ENCODE measurements around the gene THOP1. TPM values are rescaled to one million over a fixed set of nuclear protein-coding genes. Genes with fewer than 3 reads are reported as not detected.

THOP1 gene
- total and polyA plus RNA-seq, 7 donors: 23.2 to 97.0 (median 39.8) TPM

GRCh38 chr19:2796659-2797266 is 11.5 kb downstream of the THOP1 start:
- no peak for DNase-seq
- Histone ChIP-seq H3K9me3 (no peaks in the 10 kb centered on the region), H3K4me1 (no peaks in the 10 kb centered on the region), H3K36me3 (peaks cover 0 to 67% (median 13%) of the 10 kb centered on the region in 4 donors), H3K27ac (no peak overlapping the region), H3K27me3 (no peaks in the 10 kb centered on the region), H3K4me3 (no peak overlapping the region)
- 96% methylated on average over 23 of the region's 23 CpGs for WGBS, 2 donors
- intact Hi-C loops (cut with DNase I): no loop called here
- TF ChIP-seq POLR2AphosphoS5 (IDR thresholded peaks at IDR 0.05) (no peak), CTCF (IDR thresholded peaks at IDR 0.05) (no peak), EP300 (IDR thresholded peaks at IDR 0.05) (no peak), POLR2A (IDR thresholded peaks at IDR 0.05) (no peak)

DNA sequence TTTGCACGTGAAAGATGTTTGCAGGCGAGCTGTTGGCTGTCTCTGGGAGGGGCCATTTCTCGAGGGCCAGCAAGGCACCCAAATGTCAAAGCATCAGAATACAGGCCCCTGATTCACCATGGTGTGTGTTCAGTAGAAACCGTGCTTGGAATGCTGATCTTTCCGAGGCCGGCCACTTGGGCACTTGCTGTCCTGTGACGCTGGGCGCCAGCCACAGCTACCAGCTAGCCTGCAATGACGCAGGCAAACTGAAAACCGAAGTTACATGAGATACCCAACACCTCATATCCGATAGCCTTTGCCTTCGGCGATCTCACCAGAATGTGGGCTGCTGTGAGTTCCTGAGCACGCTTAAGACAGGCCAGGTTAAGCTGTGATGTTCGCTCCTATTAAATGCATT is 12.0 kb downstream of the THOP1 start:
- Histone ChIP-seq H3K27me3 (no peaks in the 10 kb centered on the region), H3K36me3 (peaks cover 0 to 64% (median 13%) of the 10 kb centered on the region in 4 donors), H3K9me3 (no peaks in the 10 kb centered on the region), H3K4me3 (no peak overlapping the region), H3K27ac (no peak overlapping the region), H3K4me1 (no peaks in the 10 kb centered on the region)
- WGBS, 2 donors: 97% methylated on average over 15 of the region's 15 CpGs
- no peak for DNase-seq
- intact Hi-C loops (cut with DNase I): no loop called here
- TF ChIP-seq CTCF (IDR thresholded peaks at IDR 0.05) (no peak), POLR2A (IDR thresholded peaks at IDR 0.05) (no peak), EP300 (IDR thresholded peaks at IDR 0.05) (no peak), POLR2AphosphoS5 (IDR thresholded peaks at IDR 0.05) (no peak)

DNA sequence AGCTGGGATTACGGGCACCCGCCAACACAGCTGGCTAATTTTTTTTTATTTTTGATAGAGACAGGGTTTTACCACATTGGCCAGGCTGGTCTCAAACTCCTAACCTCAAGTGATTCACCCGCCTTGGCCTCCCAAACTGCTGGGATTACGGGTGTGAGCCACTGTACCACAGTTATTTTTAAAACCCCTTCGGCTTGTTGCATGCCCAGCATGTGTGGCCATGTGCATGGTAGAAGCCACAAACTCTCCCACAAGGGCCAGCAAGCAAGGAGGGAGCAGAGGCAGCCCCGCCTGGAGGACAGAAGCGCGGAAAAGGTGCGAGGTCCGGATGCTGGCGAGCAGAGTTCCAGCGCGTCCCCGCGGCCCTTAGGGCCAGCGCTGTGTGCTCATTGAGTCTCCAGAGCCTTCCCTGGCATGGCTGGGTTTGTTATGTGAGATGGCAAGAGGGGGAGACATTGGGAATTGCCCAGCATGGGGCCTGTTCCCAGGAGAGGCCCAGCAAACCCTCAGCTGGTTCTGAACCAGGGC is 12.9 kb downstream of the THOP1 start:
- no peak for DNase-seq
- 96 to 97% methylated on average over 16 of the region's 16 CpGs for WGBS, 2 donors
- no peak overlapping the region for H3K27ac ChIP-seq
- intact Hi-C loops (cut with DNase I): no loop called here
- no peaks in the 10 kb centered on the region for H3K4me1 ChIP-seq
- peaks cover 0 to 71% (median 13%) of the 10 kb centered on the region in 4 donors for H3K36me3 ChIP-seq
- no peak overlapping the region for H3K4me3 ChIP-seq
- no peaks in the 10 kb centered on the region for H3K9me3 ChIP-seq
- TF ChIP-seq POLR2AphosphoS5 (IDR thresholded peaks at IDR 0.05) (no peak), EP300 (IDR thresholded peaks at IDR 0.05) (no peak), CTCF (IDR thresholded peaks at IDR 0.05) (no peak), POLR2A (IDR thresholded peaks at IDR 0.05) (no peak)
- no peaks in the 10 kb centered on the region for H3K27me3 ChIP-seq

- WGBS, 2 donors: 88 to 95% methylated on average over 7 of the region's 7 CpGs
- DNase-seq: no peak
- Histone ChIP-seq H3K9me3 (no peaks in the 10 kb centered on the region), H3K36me3 (peaks cover 0 to 76% (median 13%) of the 10 kb centered on the region in 4 donors), H3K4me3 (no peak overlapping the region), H3K4me1 (no peaks in the 10 kb centered on the region), H3K27ac (no peak overlapping the region), H3K27me3 (no peaks in the 10 kb centered on the region)
- TF ChIP-seq EP300 (IDR thresholded peaks at IDR 0.05) (no peak), POLR2AphosphoS5 (IDR thresholded peaks at IDR 0.05) (no peak), CTCF (IDR thresholded peaks at IDR 0.05) (no peak), POLR2A (IDR thresholded peaks at IDR 0.05) (no peak)
- intact Hi-C loops (cut with DNase I): no loop called here
These were observed 13.4 kb downstream of the THOP1 start for GRCh38 chr19:2798733-2799132.
